H1 (cell line): ENCODE results near the gene ALK. TPM values are rescaled to one million over a fixed set of nuclear protein-coding genes. Genes with fewer than 3 reads are reported as not detected.

Experiments used
- polyA plus RNA-seq, 7 experiments: library from polyadenylated mRNA; depleted of rRNA in 3 of 7; stranded (reverse) in 5 of 7; unstranded in 2 of 7; fragments of >200 nt in 5 of 7; fragments of 200-250 nt in 2 of 7; gene quantifications; 1 replicate in 5 of 7; 2 replicates in 1 of 7; 4 replicates in 1 of 7; pipeline versions ENCODE4 v1.2.1 to v1.2.3, GENCODE V29; 2011 to 2013; ENCODE audit warnings: missing spikeins in 2 of 7, mixed read lengths in 2 of 7
- small RNA-seq: library from polyadenylated mRNA; stranded (forward); fragments of <200 nt; extraction: miRNeasy Mini kit (QIAGEN cat#:217004); gene quantifications from one replicate; pipeline ENCODE3, GENCODE V24; 2013; ENCODE audit not compliant: insufficient read depth
- total RNA-seq: library from RNA; stranded (reverse); fragmentation: NEBNext Ultra II Directional; extraction: Animal tissue kit (Norgen Biotek cat#: 25700); gene quantifications from 2 replicates; pipeline ENCODE4 v1.2.1, GENCODE V29; 2021

The ALK gene
- total and polyA plus RNA-seq, 2 of the 8 experiments (the other 6 are each of a cell fraction or from before 2014, with no cell fraction given): 0.02 to 0.09 TPM

Small RNAs within 50 kb of the gene (small RNA-seq; reads per million reads assigned to genes)
- gene RN7SL516P: not detected

Other genes starting within 250 kb of the ALK start
- 28.0 and 28.6 TPM in 2 replicates for gene YPEL5, start 225.4 kb upstream of the ALK start, total RNA-seq
- gene YPEL5, start 225.4 kb upstream of the ALK start, polyA plus RNA-seq (2011; rRNA removed): 17.2 and 18.5 TPM in 2 replicates